Heart left ventricle (tissue), 13 donors: Measurements from ENCODE around the gene CACNA1G.

Experiments used
- POLR2A ChIP-seq, 2 donors: fragments of 450-650 bp; IDR thresholded peaks; one replicate each; pipeline ENCODE4 v1.6.1; 2017; ENCODE audit warnings: antibody characterized with exemption in 2 of 2, mild to moderate bottlenecking in 2 of 2, moderate library complexity in 2 of 2
- TF ChIP-seq, protein P1 (sequence below), 12 donors: fragments of 200-600 bp; sonication (generic) in 4 of 12; IDR thresholded peaks; one replicate each; pipeline versions ENCODE4 v1.5.0 to v1.8.0; 2018 to 2022; ENCODE audit warnings: antibody characterized with exemption in 12 of 12, mild to moderate bottlenecking in 5 of 12
- donor health status: ischemic (EF 13 %, LVEDD 7.1; RV severe dilation, severe dysfunction).
- donor health status: DM: no; HTN: yes; CAD: no.
- donor health status: DM: no; HTN: no; CAD: no.
- donor health status: ischemic (EF 25% LVEDD 6.9; RV normal size, moderate dysfunction).
- donor health status: ischemic (EF 25% LVEDD 5.7; RV mildly dilated, moderate dysfunction).
- donor health status: ischemic (EF 35%, LVEDD 5.7; RV mildly dilated, moderate dysfunction).
- donor health status: nonischemic (EF 11% LVEDD 7.7; RV severe dilation, severe dysfunction).
- donor health status: DM: yes; HTN: yes; CAD: no.
- donor health status: PGD.
- donor health status: ischemic (EF 29% LVEDD 5.4; RV normal size, mild dysfunction).
- donor health status: nonischemic (EF 23%, LVEDD 6.1; RV moderate dilation, normal function).

DNA sequence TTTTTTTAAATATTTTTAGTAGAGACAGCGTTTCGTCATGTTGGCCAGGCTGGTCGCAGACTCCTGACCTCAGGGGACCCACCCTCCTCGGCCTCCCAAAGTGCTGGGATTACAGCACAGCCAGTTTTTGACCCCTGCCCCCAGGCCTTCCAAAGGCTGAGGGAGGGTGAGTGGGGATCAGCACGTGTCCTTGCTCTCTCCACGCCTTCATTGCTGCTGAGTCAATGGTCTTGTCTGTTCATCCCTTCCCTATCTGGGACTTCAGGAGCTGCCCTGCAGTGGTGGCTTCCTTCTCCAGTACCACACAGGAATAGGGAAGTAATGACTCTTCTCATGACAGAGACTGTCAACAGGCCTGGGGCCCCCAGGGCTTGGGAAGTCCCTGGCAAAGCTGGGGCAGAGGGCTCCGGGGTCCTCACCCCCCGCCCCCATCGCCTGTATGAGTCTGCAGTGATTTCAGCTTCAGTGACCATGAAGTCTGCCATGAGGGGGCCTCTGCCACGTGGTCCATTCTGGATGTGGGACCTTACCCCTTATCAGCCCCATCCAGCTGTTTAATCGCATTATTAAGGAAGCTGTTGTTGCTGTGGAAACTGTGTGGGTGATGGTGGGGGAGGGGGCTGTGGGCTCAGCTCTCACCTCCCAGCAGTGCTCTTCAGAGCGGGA lies 80.3 kb downstream of the CACNA1G start:
- TF ChIP-seq POLR2A (IDR thresholded peaks at IDR 0.05), result no peak
- TF ChIP-seq, protein P1, sequence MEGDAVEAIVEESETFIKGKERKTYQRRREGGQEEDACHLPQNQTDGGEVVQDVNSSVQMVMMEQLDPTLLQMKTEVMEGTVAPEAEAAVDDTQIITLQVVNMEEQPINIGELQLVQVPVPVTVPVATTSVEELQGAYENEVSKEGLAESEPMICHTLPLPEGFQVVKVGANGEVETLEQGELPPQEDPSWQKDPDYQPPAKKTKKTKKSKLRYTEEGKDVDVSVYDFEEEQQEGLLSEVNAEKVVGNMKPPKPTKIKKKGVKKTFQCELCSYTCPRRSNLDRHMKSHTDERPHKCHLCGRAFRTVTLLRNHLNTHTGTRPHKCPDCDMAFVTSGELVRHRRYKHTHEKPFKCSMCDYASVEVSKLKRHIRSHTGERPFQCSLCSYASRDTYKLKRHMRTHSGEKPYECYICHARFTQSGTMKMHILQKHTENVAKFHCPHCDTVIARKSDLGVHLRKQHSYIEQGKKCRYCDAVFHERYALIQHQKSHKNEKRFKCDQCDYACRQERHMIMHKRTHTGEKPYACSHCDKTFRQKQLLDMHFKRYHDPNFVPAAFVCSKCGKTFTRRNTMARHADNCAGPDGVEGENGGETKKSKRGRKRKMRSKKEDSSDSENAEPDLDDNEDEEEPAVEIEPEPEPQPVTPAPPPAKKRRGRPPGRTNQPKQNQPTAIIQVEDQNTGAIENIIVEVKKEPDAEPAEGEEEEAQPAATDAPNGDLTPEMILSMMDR (IDR thresholded peaks at IDR 0.05), result no peak
